ENCODE measurements around the gene NRL.

NRL gene

DNA sequence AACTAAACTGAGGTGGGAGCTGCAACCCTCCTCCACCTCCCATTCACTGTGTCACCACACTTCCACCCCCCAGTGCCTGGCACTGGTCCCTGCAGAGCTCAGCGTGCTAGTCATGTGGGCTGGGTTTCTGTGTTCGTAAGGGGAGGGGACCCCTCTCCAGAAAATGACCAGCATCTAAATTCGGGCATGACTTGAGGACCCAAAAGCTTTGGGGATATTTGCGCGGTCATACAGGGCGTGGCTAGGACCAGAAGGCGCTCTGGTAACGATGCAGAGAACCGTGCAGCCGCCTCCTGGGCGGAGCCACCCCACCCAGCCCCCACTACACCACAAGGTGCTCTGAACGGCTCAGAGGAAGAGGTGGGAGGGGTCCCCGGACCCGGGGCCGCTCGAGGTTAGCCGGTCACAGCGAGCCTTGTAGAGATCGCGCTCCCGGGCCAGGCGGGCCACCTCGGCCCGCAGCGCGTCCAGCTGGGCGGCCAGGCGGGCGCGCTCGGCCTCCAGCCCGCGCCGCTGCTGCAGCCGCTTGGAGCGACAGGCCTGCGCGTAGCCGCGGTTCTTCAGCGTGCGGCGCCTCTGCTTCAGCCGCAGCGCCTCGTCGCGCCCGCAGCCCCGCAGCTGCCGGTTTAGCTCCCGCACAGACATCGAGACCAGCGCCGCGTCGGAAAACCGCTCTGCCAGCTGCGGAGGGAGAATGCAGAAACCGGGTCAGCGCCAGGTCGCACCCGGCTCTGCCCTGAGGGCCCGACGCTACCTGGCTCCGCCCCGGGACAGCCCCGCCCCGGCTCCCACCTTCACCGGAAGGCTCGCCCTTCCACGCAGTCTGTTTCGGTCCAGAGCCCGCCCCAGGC lies 33.6 kb downstream of the NRL start:
- peak; percentile 30 to 61 for DNase-seq (ENCODE audit: low read depth in 2 of 2)

DNA sequence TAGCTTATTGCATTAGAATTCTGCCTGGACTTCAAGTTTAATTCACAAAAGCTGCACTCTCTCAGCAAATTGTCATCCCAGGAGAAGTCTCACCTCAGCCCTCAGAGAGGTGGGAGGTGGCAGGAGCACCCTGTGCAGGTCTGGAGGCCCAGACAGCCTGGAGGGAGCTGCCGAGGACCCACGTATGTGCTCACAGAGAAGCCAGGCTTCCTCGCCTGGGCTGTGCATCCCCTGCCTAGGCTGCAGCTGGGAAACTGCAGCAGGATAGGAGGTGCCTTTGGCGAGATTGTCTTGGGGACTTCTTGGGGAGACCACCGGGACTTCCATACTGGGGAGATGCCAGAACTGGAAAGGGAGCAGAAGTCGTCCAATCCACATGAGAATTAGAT lies 34.6 kb downstream of the NRL start:
- DNase-seq (ENCODE audit: low read depth in 2 of 2), result no peak

DNA sequence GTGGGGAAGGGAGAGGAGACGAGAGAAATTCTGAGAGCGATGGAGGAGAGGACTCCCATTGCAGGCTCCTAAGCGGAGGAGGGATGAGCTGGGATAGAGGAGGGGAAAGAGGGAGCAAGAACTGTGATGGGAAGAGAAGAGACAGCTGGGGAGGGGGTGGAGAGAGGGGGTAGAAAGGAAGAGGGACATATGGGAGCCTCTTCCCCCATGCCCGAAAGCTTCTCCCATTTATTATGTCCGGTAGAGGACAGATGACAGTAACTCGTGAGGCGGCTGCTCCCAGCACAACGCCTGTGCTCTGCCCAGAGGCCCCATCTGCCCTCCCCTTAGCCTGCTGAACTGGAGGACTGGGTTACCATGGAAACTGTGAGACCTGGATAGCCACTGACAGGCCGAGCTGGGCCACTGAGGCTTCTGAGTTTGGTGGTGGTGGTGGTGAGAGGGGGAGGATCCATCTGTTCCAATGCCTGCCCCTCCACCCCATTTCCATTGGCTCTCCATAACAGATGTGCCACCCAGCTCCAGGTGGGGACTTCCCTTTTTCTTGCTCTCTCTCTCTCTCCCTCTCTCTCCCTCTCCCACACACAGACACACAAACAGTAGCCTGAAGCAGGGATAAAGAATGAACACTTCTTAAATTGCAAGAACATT lies 35.1 kb downstream of the NRL start:
- no peak for DNase-seq (ENCODE audit: low read depth in 2 of 2)

DNA sequence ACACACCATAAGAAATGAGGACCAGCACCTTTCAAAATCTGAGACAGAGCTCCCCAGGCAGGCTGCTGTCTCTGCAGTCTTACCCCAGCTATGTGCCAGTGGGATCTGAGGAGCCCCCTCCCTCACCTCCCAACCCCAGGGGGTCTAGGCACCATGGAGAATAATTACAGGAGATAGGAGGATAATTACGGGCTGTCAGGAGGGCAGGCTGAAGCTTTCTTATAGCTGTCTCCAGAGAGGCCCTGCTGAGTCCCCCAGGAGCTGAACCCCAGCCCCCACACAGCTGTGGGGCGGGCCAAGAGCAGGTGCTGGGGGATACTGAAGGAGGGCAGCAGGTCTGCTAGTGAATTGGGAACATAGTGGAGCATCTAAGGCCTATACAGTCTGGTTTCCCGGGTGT lies 36.6 kb downstream of the NRL start:
- no peak for DNase-seq (ENCODE audit: low read depth in 2 of 2)

DNA sequence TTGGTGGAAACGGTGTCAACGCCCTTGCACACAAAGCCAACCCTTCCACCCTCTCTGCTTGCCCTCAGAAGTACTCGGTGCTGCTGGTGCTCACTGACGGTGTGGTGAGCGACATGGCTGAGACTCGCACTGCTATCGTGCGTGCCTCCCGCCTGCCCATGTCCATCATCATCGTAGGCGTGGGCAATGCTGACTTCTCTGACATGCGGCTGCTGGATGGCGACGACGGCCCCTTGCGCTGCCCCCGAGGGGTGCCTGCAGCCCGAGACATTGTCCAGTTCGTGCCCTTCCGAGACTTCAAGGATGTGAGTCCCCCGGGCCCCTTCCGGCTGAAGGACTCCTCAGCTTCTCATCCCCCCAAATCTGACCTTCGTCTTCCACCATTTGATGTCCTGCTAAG lies 37.7 kb downstream of the NRL start:
- DNase-seq (ENCODE audit: low read depth in 2 of 2), result no peak

DNA sequence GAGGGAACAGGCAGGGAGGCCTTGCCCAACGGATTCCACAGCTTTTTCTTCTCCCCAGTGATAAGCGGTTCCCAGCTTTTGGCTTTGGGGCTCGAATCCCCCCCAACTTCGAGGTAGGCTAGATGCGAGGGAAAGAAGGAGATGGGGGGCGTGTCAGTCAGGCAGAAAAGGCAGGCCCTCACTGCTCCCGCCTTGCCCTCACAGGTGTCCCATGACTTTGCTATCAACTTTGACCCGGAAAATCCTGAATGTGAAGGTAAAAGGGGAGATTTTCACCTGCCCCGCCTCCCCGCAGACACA lies 38.5 kb downstream of the NRL start:
- DNase-seq (ENCODE audit: low read depth in 2 of 2), result no peak

DNA sequence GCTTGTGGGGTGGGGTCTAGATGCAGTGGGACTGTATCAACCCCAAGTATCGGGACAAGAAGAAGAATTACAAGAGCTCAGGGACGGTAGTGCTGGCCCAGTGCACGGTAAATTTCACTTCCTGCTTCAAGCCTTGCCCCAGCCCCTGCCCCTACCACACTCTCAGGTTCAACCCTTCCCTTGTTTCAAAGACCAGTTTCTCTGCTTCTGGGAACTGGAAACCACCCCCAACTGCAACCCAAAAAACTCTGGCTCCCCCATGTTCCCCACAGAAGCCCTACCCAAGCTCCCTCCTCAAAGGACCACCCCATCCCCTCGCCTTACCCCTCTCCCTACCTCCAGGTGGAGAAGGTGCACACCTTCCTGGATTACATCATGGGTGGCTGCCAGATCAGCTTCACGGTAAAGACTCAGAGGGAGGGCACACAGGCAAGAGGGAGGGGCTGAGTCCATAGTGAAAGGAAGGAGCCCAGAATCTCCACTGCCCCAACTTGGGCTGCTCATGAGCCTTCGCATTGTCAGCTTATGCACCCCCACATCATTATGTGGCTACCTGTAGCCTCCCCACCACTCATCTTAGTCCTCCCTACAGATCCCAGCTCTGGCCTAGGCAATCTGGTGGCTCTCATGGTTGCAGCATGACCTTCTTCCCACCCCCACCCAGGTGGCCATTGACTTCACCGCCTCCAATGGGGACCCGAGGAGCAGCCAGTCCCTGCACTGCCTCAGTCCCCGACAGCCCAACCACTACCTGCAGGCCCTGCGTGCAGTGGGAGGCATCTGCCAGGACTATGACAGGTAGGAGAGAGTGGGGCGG lies 39.1 kb downstream of the NRL start:
- DNase-seq (ENCODE audit: low read depth in 2 of 2), result no peak

DNA sequence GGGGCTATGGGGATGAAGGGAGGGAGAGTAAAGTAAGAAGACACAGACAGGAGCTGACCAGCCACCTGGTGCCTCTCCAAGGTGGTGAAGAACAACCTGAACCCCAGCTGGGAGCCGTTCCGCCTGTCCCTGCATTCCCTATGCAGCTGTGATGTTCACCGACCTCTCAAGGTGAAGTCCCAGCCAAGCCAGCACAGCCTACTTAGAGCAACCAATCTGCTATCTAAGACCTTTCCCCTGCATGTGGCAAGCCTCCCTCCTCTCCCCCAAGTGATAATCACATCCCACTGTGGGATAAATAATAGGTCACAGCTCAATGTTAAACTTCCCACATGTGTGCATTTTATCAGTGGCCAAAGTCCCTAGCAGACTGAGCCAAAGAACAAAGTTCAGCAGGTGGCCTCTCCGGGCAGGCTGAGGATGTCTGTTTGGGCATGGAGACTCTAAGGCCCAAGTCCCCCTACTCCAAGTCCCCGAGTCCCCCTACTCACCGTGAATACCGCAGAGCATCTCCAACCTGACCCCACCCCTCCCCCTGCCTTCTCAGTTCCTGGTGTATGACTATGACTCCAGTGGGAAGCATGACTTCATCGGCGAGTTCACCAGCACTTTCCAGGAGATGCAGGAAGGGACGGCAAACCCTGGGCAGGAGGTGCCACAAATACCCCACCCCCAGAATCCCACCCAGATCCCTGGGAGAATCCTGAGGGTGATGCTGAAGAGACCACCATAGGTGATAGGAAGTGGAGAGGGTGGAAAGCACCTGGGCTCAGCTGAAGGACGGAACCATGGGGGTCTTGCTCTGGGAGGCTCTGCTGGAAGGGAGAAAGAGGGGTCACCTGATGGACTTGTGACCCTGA lies 39.9 kb downstream of the NRL start:
- DNase-seq (ENCODE audit: low read depth in 2 of 2), result no peak

DNA sequence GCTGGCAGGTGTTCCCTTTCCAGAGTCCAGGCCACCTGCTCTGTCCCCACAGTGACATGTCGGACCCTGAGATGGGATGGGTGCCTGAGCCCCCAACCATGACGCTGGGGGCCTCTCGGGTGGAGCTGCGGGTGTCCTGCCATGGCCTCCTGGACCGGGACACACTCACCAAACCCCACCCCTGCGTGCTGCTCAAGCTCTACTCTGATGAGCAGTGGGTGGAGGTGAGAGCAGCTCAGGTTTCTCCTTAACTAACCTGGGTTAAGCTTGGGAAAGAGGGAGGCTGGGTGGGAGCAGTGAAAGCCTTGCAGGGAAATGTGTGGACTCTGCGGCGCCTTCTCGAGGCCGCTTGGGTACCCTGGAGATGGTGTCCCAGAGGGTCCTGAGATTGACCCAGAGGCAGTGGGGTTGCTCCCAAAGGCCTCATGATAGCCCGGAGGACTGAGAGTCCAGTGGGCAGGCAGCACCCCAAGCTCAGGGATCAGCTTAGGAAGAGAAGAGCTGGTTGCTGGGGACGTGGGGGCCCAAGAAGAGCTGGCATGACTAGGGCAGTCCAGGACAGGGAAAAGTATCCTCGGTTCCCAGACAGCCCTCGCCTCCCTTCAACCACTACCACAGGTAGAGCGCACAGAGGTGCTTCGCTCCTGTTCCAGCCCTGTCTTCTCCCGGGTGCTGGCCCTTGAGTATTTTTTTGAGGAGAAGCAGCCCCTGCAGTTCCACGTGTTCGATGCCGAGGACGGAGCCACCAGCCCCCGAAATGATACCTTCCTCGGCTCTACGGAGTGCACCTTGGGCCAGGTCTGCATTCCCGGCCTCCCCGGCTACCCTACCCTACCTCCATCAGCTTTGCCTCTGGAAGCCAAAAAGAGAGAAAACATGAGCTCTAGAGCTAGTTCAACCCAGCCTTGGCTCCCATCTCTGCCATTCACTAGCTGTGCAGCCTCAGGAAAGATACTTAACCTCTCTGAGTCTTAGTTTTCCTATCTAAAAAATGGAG lies 41.6 kb downstream of the NRL start:
- DNase-seq (ENCODE audit: low read depth in 2 of 2), result no peak

DNA sequence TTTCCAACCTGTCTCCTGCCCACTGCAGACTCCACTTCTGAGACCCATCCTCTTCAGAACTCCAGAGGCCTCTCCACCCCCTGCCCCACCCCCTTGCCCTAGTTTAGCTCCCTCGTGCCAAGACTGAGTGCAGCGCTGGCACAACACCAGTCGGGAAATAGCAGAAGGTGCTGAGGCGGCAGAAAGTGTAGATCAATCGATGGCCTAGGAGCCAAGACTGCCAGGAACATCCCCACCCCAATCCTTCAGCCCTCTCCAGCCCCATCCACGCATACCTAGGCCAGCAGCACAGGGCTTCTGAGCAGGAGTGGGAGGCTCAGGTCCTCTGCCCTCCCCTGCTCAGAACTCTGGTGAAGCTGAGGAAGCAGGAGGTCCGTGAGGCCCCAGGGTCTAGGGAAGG lies 42.3 kb downstream of the NRL start:
- DNase-seq (ENCODE audit: low read depth in 2 of 2), result no peak

DNA sequence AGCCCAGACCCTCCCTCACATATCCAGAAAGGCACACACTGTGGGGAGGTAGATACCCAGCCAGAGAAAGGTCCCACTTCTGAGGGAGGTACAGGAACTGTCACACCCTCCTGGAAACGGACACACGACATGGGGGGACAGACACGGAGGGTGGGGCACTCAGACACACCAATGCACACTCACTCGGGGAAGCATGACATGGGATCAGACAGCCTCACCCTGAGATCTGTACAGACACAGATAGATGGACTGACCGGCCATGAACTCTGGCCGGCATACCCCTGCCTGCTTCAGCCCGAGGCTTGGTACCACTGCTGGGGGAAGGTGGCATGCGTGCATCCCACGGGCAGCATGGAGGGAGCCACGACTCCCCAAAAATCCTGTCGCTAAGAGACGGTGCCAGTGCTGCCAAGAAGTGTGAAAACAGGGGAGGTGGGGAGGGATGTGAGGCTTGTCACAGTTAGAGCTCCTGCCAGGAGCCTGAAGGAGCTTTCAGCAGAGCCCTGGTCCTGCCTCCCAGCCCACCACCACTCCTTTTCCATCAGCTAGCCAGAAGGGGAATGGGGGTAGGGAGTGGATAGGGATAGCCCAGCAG lies 42.8 kb downstream of the NRL start:
- DNase-seq (ENCODE audit: low read depth in 2 of 2), result no peak

DNA sequence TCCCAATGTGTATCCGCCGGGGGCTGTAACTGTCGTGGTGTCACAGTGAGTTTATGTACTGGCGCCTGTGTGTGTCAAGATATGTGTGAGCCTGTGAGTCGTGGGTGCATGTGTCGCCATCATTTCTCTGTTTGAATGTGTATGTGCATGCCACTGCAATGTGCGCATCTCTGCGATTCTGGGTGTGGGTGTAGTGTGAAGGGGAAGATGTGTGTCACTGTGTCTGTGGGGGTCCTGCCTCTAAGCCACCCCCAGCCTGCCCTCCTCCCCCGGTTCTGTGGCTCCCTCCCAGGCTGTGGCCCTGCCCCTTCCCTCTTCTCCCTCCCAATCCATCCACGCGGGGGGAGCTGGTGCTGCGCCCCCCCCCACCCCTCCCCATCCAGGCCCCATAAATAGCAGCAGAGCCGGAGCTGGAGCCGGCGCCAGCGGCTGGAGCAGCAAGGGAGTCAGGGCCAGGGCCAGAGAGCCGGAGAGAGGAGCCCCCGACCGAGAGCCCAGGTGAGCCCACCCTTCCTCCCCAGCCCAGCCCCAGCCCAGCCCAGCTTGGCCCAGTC lies 43.5 kb downstream of the NRL start, which contains the start of gene CPNE6:
CPNE6 (plus strand) TSS at position 419 of the 554 bp plus-strand sequence. CDS start 1,375 bp downstream, outside the sequence.
- no peak for DNase-seq (ENCODE audit: low read depth in 2 of 2)

DNA sequence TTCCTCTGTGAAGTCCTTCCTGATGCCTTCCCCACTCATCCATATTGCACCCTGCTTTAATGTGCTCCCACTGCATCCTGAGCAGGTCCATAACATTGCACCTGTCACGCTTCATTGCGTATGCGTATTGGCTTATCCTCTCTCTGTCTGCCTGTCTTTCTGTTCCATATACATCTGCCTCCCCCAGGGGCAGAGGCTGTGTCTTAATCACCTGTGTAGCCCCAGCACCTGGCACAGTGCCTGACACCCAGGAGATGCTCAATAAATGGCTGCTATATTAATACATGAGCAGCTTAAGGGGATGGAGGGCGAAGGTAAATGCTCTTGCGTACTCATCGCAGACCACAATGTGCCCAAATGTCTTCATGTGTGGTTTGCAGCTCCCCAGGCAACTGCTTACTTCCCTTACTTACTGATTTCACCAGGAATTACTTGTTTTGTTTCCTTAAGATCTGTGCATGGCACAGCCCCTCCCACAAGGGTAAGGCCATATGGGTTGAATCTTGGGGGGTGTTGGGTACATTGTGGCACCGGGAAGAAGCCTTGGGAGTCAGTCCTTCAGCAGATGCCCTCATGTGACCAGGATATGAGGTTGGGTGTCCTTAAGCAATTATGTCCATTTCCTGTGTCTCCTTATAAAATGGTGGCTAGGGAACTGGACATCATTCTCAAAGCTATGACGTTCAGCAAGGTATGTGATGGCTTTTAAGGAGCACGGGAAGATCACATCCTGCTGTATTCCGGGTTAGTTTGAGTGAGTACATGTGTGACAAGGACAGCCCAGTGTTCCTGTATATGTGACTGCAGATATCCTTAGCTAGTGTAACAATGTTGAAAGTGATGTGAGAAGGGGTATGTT lies 44.2 kb downstream of the NRL start:
- no peak for DNase-seq (ENCODE audit: low read depth in 2 of 2)

DNA sequence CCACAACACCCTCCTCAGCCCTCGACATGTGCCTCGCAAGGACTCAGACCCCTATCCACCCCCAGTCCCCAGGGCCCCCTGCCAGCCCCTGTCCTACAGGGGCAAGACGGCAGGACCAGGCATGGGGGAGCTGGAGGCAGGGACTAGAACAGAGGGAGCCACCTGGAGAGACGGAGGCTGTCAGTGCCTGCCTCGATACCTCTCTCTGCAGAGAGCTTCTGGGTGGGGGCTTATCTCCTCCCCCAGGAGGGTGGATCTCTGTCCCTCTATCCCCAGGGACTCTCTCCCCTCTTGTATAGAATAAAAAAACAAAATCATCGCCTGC lies 45.4 kb downstream of the NRL start:
- DNase-seq (ENCODE audit: low read depth in 2 of 2), result no peak

DNA sequence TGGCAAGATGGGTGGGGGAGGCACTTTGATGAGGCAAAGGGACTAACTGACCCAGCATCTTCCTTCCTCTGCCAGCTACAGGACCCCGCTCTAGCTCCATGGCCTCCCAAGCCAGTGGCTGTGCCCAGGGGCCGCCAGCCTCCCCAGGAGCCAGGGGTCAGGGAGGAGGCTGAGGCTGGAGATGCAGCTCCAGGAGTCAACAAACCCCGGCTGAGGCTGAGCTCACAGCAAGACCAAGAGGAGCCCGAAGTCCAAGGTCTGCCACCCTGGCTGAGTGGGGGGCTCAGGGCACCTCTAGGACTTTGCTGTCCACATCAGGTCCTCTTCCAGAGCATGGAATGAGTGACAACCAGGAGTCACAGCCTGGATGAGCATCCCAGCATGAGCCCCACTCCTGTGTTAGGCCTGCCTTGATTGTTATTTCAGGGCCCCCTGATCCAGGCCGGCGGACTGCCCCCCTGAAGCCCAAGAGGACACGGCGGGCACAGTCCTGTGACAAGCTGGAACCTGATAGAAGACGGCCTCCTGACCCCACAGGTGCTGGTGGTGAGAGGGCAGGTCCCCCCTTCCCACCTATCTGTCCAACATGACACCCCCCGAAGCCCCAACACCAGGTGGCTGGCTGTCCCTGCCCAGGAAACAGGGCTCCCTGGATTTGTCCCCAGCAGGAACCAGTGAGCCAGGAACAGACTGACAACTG lies 45.9 kb downstream of the NRL start:
- DNase-seq (ENCODE audit: low read depth in 2 of 2), result no peak

DNA sequence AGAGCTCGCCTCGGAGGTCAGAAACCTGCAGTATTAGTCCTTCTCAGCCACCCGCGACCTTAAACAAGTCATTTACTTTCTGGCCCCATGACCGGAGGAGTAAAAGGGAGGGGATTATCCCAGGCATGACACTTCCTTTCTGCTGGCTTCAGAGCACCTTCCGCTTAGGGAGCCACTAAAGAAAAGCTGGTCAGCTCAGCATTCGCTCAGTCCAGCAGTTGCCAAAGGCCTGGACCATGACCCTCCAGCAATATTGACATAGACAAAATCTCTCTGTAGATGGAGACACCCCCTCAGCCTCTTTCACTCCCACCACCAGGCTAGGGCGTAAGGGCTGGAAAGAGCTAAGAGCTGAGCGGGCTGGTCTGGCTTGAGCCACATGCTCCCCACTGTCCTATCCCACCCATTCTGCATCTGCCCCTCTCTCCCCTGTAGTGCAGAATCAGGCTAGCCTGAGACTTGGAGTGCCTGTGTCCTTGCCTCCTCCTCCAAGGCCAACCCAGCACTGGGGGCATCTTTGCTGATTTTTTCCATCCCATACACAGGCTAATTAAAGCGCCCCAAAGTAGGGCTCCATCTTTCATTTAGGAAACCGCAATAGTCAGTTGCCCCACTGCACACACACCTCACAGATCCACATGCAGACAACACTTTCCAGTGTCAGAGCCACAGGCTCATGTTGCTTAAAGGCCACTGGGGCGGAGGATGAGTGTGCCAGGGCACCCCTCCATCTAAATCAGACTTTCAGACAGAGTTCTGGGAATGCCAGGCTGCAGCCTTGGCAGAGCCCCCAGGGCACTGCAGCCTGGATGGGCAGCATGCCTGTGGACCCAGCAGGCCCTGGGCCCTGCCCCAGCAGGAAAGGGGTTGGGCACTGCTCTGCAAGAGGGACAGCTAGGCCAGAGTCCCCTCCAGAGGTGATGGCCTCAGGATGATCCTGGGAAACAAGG lies 47.3 kb downstream of the NRL start:
- DNase-seq (ENCODE audit: low read depth in 2 of 2), result no peak

DNA sequence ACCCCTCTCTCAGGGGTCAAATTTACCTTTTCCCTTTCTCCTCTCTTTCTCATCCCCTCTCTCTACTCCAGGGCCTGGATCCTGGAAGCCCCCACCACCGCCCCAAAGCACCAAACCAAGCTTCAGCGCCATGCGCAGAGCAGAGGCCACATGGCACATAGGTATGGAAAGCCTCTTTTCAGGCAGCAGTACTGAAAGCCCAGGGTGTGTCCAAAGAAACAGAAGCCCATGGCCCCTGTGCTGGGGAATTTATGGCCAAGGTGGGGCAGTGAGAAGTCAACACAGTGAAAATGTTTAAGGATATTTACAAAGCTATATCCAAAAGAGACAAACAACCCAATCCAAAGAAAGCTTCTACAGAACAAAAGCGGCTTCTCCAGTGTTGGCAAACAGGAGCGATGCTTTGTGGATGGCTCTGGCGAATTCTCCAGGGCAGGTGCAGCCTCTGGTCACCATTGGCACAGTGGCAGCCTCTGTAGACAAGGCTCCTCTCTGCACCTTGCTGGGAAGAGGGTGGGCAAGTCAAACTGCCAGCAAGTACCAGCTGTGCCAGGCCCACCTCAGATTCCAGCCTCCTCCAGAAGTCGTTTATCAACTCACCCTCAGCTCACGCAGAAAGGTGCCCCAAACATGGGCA lies 48.1 kb downstream of the NRL start:
- no peak for DNase-seq (ENCODE audit: low read depth in 2 of 2)

All from stimulated activated CD8-positive, alpha-beta memory T cell treated with anti-CD3 and anti-CD28 coated beads, Interleukin-7, amount 100 ng/mL, for 4 hours (primary cell).